ENCODE data around the gene TAB3.

Gene TAB3, protein sequence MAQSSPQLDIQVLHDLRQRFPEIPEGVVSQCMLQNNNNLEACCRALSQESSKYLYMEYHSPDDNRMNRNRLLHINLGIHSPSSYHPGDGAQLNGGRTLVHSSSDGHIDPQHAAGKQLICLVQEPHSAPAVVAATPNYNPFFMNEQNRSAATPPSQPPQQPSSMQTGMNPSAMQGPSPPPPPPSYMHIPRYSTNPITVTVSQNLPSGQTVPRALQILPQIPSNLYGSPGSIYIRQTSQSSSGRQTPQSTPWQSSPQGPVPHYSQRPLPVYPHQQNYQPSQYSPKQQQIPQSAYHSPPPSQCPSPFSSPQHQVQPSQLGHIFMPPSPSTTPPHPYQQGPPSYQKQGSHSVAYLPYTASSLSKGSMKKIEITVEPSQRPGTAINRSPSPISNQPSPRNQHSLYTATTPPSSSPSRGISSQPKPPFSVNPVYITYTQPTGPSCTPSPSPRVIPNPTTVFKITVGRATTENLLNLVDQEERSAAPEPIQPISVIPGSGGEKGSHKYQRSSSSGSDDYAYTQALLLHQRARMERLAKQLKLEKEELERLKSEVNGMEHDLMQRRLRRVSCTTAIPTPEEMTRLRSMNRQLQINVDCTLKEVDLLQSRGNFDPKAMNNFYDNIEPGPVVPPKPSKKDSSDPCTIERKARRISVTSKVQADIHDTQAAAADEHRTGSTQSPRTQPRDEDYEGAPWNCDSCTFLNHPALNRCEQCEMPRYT

GRCh38 chrX:30889147-30890140, at the start of gene TAB3:
TSS of gene TAB3 (minus strand) at chrX:30889254. CDS start at chrX:30859588, 29,666 bp downstream.
- DNase-seq: peak; percentile 93

DNA sequence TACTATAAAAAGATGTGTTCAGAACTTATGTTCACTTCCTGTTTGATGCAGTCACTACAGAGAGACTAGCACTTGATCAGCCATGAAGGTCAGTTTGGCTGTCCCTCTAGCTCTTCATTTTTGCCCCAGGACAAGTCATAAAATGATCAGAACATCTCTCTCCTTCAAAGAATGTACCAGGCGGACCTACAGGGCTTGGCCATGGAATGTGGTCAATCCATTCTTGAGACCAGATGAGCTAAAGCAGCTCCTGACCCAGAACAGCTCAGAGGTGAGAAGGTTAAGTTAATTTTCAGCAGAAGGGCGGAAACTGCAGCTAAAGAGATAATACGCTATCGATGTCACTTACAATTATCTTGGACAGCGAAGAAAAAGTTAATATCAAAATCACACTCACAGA, 49.2 kb upstream of the TAB3 start:
- DNase-seq: no peak

DNA sequence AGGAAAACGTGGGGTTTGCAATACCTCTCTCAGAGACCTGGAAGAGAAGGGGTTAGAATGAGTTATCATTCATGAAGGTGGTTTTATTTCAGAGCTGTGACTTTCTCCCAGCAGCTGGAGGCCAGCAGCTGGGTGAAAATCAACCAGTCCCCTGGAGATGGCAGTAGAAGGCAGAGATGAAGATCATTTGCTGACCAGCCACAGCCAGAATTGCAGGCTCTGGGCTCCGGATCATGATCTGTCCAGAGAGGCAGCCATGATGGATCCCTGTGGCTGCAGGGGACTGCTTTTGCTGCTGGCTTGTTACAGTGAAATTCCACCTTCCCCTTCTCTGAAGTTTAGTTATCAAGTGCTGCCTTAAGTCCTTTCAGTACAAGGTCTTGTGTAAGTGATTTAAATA, 46.9 kb upstream of the TAB3 start:
- DNase-seq: no peak

DNA sequence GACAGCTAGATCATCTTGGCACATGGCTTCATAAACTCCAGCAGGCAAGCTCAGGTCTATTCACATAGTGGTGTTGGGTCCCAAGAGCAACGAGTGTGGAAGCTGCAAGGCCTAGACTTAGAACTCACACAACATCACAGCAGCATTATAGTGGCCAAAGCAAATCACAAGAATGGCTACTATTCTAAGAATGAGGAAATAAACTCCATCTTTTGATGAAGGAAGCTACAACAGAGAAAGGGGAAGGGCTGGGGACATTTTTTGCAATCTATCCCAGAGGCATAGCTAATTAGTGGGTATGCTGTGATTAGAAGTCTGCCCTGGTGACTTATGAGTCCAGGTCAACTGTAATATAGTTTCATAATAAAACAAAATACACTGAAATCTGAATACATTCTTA, 42.9 kb upstream of the TAB3 start:
- no peak for DNase-seq

DNA sequence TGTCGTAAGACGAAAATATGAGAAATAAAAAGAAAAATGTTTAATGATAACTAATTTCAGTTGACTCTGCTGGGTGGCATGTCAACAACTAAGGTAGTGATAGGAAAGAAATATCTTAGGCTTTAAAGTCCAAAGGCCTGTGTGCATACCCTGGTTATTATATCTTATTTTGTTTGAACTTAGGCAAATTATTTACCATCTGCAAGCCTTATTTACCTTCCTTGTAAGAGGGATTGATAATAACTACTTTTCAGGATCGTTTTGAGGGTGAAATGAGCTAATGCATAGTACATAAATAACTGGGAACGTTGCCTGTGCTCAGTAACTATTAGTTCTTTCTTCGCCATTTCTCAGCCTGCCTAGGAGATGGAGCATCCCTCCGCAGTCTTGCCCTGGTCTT, 41.6 kb upstream of the TAB3 start:
- no peak for DNase-seq

DNA sequence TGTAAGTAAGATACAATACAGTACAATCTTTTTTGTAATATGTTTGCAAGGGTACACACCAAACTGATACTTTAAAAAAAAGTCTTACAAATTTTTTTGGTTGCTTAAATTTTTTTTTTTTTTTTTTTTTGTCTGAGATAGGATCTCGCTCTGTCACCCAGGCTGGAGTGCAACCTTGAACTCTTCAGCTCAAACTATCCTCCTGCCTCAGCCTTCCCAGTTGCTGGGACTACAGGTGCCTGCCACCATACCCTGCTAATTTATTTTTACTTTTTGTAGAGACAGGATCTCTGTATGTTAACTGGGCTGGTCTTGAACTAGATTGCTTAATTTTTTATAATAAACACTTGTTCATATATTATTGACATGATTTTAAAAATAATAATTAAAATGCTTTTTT, 41.1 kb upstream of the TAB3 start:
- no peak for DNase-seq

GRCh38 chrX:30920271-30920670, 31.2 kb upstream of the TAB3 start:
- no peak for DNase-seq

- no peak for DNase-seq
Measured at GRCh38 chrX:30918480-30918879, 29.4 kb upstream of the TAB3 start.

DNA sequence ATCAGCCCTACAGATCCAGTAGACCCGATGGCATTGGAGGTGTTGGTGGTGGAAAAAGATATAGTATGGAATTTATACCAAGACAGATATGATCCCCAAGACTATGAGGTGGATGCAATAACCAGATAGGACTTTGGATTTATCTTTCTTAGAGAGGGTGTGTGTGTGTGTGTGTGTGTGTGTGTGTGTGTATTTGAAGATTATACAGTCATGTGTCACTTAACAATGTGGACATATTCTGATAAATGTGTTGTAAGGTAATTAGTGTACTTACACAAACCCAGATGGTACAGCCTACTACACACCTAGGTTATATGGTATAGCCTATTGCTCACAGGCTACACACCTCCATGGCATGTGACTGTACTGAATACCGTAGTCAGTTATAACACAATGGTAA, 24.4 kb upstream of the TAB3 start:
- no peak for DNase-seq

GRCh38 chrX:30910124-30910860, 21.2 kb upstream of the TAB3 start:
- DNase-seq: no peak

GRCh38 chrX:30906726-30907125, 17.7 kb upstream of the TAB3 start:
- no peak for DNase-seq

DNA sequence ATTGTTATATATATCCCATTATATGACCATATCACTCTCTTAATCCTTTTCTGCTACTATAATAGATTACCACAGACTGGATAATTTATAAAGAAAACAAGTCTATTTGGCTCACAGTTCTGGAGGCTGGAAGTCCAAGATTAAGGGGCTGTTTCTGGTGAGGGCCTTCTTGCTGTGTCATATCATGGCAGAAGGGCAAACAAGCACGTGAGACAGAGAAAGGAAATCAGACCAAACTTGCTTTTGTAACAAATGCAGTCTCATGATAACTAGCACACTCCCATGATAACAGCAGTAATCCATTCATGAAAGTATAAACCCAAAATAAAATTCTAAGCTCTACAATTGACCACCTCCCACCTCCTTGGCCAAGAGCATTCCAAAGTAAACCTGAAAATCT, 16.3 kb upstream of the TAB3 start:
- DNase-seq: no peak

DNA sequence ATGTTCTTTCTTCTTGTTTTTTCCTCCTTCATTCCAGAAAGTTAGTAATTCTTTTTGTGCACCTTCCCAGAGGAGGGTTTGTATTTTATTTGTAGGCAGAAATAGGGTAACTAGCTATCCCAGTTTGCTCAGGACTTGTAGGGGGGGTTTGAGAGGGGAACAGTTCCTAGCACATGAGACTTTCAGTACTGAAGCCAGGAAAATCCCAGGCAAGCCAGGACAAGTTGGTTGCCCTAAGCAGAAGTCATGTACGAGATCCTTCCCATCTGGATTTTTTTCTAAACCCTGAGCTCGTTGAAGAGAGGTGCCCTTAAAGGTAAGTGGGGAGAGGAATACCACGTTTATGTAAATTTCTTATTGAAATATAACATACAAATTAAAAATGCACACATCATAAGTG, 15.6 kb upstream of the TAB3 start:
- DNase-seq: no peak

GRCh38 chrX:30904186-30904585, 15.1 kb upstream of the TAB3 start:
- DNase-seq: no peak

DNA sequence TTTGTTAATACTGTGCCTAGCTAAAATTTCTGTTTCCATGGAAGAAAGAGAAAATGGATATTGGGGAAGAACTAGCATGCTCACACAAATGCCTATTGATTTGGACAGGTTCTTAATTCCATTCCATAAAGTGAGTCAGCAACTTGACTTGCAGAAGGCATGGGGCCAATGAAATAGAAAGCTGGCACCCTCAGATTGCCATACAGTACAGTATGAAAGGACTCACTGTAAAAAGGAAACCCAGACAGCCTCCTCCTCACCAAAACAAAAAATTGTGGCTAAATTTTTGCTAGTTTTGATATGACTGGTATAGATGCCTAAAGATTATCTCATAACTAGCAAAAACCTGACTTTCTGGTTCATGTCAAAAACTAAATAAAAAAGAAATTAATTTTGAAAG, 11.2 kb upstream of the TAB3 start:
- no peak for DNase-seq

- no peak for DNase-seq
Measured at GRCh38 chrX:30898886-30899285, 9.8 kb upstream of the TAB3 start.

- no peak for DNase-seq
Measured at GRCh38 chrX:30895370-30895769, 6.3 kb upstream of the TAB3 start.

DNA sequence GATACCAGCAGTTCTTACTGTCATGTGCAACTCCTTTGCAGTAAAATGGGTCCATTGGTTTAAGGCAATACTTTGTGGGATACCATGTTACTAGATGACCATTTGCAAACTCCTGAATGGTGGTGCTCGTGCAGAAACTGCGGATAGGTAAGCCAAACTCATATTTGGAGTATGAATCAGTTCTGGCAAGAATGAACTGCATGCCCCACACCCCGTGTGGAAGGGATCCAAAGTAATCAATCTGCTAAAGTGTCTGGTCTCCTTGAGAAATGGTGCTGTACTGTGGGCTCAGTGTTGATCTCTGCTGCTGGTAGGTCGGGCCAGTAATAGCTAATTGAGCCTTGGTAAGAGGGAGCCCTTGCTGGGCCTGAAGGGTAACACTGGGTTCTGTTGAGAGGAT, 4.2 kb upstream of the TAB3 start:
- no peak for DNase-seq

DNA sequence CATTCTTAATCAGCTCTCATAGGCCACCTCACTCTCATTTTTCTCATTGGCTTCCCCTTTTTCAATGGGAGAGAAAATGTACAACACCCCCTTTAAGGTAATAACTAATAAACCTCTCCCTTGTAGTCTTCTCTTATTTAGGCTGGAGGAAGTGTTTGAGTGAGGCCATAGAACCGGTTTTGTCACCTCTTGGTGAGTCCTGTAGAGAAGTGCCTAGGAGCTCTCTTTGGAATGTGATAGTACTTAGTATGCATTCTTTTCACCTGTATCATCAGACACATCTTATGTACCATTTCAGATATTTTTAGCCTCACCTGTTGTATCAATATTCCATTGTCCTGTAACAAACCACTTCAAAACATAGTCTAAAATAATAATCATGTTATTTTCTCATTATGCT, 3.5 kb upstream of the TAB3 start:
- no peak for DNase-seq

DNA sequence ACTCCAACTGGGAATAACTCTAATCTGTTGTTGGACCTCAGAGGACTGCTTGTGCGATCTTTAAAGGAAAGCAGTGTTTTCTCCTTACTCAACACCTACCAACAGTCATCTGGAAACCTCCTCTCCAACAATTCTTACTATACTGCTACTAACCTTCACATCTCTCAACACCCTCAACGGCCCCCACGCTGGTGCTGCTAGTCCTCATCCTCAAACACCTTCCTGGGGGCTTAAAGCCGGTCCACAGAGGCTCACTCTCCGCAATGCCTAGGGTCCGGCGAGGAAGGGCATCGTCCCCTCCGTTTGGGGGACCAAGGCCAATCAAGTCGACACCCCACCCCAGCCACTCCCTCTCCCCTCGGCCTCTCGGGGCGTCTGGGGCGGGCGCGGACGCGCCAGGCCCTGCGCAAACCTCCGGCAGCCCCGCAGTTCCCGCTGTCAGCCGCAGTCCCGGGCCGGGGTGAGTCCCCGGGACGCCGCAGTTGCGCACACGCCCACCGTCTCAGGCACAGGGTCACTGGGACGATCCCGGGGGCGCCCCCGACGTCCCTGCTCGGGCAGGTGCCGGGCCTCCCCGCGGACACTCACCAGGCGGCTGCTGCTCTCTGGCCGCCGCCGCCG, 418 bp downstream of the TAB3 start:
- no peak for DNase-seq

- peak; percentile 10 for DNase-seq
Measured at GRCh38 chrX:30887721-30888120, 1.3 kb downstream of the TAB3 start.

- no peak for DNase-seq
Measured at GRCh38 chrX:30887288-30887687, 1.8 kb downstream of the TAB3 start.

Data from CD4-positive, alpha-beta T cell treated with Interleukin-6 for 4 hours (primary cell).